ENCODE results near the gene KANSL1.
A peak's percentile ranks its signal among the peaks of the same experiment; 100 is the strongest.

Gene KANSL1

DNA sequence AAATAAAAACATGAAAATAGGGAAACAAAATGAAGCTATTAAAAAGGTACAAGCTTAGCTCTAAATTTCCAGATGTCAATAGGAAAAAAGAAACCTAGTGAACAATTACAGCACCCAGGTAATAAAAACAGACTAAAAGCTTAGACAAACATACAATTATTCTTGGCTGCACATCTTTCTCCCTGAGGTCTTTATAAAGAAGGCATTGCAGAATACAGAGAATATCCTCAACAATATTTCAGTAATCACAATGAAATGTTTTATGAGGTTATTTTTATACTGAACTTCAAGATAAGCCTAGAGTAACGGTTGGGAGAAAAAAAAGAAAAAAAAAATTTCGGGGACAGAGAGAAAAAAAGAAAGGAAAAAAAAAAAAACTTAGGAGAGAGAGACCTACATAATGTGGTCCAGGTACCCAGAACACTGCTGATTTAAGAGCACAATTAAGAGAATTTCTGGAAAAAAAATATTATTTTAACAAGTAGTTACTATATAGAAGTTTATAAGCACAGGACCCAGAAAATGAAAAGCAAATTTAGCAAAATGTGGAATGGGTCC, 26.5 kb downstream of the KANSL1 start:
- peaks cover 44% of the 10 kb centered on the region for H3K36me3 ChIP-seq (ENCODE audit: low read depth)
- ATAC-seq (ENCODE audit: low read depth) (no peak), DNase-seq (ENCODE audit: low spot score) (no peak)
- H3K27ac ChIP-seq (ENCODE audit: poor library complexity, severe bottlenecking), result no peak overlapping the region
- H3K9me3 ChIP-seq (ENCODE audit: severe bottlenecking), result no peaks in the 10 kb centered on the region
- H3K4me1 ChIP-seq (ENCODE audit: insufficient read depth, poor library complexity, severe bottlenecking), result peaks cover 46% of the 10 kb centered on the region
- no peak overlapping the region for H3K4me3 ChIP-seq (ENCODE audit: severe bottlenecking)
- no peaks in the 10 kb centered on the region for H3K27me3 ChIP-seq (ENCODE audit: insufficient read depth, poor library complexity, severe bottlenecking)
- no peak for TF ChIP-seq CTCF (IDR thresholded peaks at IDR 0.05; ENCODE audit: poor library complexity, severe bottlenecking)

- ATAC-seq (ENCODE audit: low read depth) (no peak; the same call in 1 of the 3 replicates), DNase-seq (ENCODE audit: low spot score) (no peak)
- Histone ChIP-seq H3K36me3 (ENCODE audit: low read depth) (peaks cover 21% of the 10 kb centered on the region), H3K4me3 (ENCODE audit: severe bottlenecking) (no peak overlapping the region), H3K4me1 (ENCODE audit: insufficient read depth, poor library complexity, severe bottlenecking) (peaks cover 48% of the 10 kb centered on the region), H3K27ac (ENCODE audit: poor library complexity, severe bottlenecking) (peak overlapping the region; percentile 22), H3K27me3 (ENCODE audit: insufficient read depth, poor library complexity, severe bottlenecking) (no peaks in the 10 kb centered on the region), H3K9me3 (ENCODE audit: severe bottlenecking) (no peaks in the 10 kb centered on the region)
- no peak for TF ChIP-seq CTCF (IDR thresholded peaks at IDR 0.05; ENCODE audit: poor library complexity, severe bottlenecking)
Measured at GRCh38 chr17:46163929-46164594, 29.2 kb downstream of the KANSL1 start.

- Histone ChIP-seq H3K4me1 (ENCODE audit: insufficient read depth, poor library complexity, severe bottlenecking) (peaks cover 46% of the 10 kb centered on the region), H3K27ac (ENCODE audit: poor library complexity, severe bottlenecking) (peak overlapping the region; percentile 22), H3K4me3 (ENCODE audit: severe bottlenecking) (no peak overlapping the region), H3K9me3 (ENCODE audit: severe bottlenecking) (no peaks in the 10 kb centered on the region), H3K27me3 (ENCODE audit: insufficient read depth, poor library complexity, severe bottlenecking) (no peaks in the 10 kb centered on the region), H3K36me3 (ENCODE audit: low read depth) (peaks cover 14% of the 10 kb centered on the region)
- ATAC-seq (ENCODE audit: low read depth) (peak; percentile 63), DNase-seq (ENCODE audit: low spot score) (no peak)
- no peak for TF ChIP-seq CTCF (IDR thresholded peaks at IDR 0.05; ENCODE audit: poor library complexity, severe bottlenecking)
Measured at GRCh38 chr17:46163316-46163715, 29.9 kb downstream of the KANSL1 start.

- H3K27ac ChIP-seq (ENCODE audit: poor library complexity, severe bottlenecking), result peak overlapping the region; percentile 22
- peaks cover 46% of the 10 kb centered on the region for H3K4me1 ChIP-seq (ENCODE audit: insufficient read depth, poor library complexity, severe bottlenecking)
- H3K27me3 ChIP-seq (ENCODE audit: insufficient read depth, poor library complexity, severe bottlenecking), result no peaks in the 10 kb centered on the region
- no peak for TF ChIP-seq CTCF (IDR thresholded peaks at IDR 0.05; ENCODE audit: poor library complexity, severe bottlenecking)
- no peaks in the 10 kb centered on the region for H3K9me3 ChIP-seq (ENCODE audit: severe bottlenecking)
- H3K36me3 ChIP-seq (ENCODE audit: low read depth), result peaks cover 13% of the 10 kb centered on the region
- DNase-seq (ENCODE audit: low spot score) (no peak), ATAC-seq (ENCODE audit: low read depth) (no peak)
- no peak overlapping the region for H3K4me3 ChIP-seq (ENCODE audit: severe bottlenecking)
Measured at GRCh38 chr17:46162866-46163265, 30.4 kb downstream of the KANSL1 start.

GRCh38 chr17:46160169-46160568, 33.1 kb downstream of the KANSL1 start:
- no peak for TF ChIP-seq CTCF (IDR thresholded peaks at IDR 0.05; ENCODE audit: poor library complexity, severe bottlenecking)
- ATAC-seq (ENCODE audit: low read depth), result no peak
- H3K4me3 ChIP-seq (ENCODE audit: severe bottlenecking), result no peak overlapping the region
- no peaks in the 10 kb centered on the region for H3K27me3 ChIP-seq (ENCODE audit: insufficient read depth, poor library complexity, severe bottlenecking)
- no peak overlapping the region for H3K27ac ChIP-seq (ENCODE audit: poor library complexity, severe bottlenecking)
- peaks cover 13% of the 10 kb centered on the region; the same call in 1 of the 2 replicates for H3K36me3 ChIP-seq (ENCODE audit: low read depth)
- peaks cover 48% of the 10 kb centered on the region for H3K4me1 ChIP-seq (ENCODE audit: insufficient read depth, poor library complexity, severe bottlenecking)
- H3K9me3 ChIP-seq (ENCODE audit: severe bottlenecking), result no peaks in the 10 kb centered on the region
- no peak for DNase-seq (ENCODE audit: low spot score)

Data from RWPE2 (cell line).